HEK293 (cell line): ENCODE measurements around the gene RNASEH1.

Source experiments
- HOXA7 ChIP-seq: sonication (generic); formaldehyde crosslinking; IDR thresholded peaks from 2 replicates; pipeline ENCODE4 v1.8.1; 2022; ENCODE audit warnings: missing genetic modification reagents, borderline replicate concordance
- RBAK ChIP-seq: fragments of 450-650 bp; formaldehyde crosslinking; IDR thresholded peaks from 2 replicates; pipeline ENCODE4 v1.5.1; 2016; ENCODE audit warnings: missing biosample characterization, missing genetic modification characterization
- ZBTB8A ChIP-seq: fragments of 450-650 bp; formaldehyde crosslinking; IDR thresholded peaks from 2 replicates; pipeline ENCODE4 v1.5.1; 2016; ENCODE audit warnings: missing biosample characterization, missing genetic modification characterization
- ZNF221 ChIP-seq: fragments of 450-650 bp; formaldehyde crosslinking; IDR thresholded peaks from 2 replicates; pipeline ENCODE4 v1.5.1; 2017; ENCODE audit warnings: missing biosample characterization, missing genetic modification characterization, borderline replicate concordance
- ZNF239 ChIP-seq: fragments of 450-650 bp; formaldehyde crosslinking; IDR thresholded peaks from 2 replicates; pipeline ENCODE4 v1.5.1; 2016; ENCODE audit warnings: missing biosample characterization, missing genetic modification characterization
- TF ChIP-seq, protein P1 (sequence below): fragments of 450-650 bp; formaldehyde crosslinking; IDR thresholded peaks from 2 replicates; pipeline ENCODE4 v1.5.1; 2016; ENCODE audit warnings: missing biosample characterization, missing genetic modification characterization
- TF ChIP-seq, protein P2 (sequence below): fragments of 450-650 bp; formaldehyde crosslinking; IDR thresholded peaks from 2 replicates; pipeline ENCODE4 v1.5.1; 2016; ENCODE audit warnings: missing biosample characterization, missing genetic modification characterization

DNA sequence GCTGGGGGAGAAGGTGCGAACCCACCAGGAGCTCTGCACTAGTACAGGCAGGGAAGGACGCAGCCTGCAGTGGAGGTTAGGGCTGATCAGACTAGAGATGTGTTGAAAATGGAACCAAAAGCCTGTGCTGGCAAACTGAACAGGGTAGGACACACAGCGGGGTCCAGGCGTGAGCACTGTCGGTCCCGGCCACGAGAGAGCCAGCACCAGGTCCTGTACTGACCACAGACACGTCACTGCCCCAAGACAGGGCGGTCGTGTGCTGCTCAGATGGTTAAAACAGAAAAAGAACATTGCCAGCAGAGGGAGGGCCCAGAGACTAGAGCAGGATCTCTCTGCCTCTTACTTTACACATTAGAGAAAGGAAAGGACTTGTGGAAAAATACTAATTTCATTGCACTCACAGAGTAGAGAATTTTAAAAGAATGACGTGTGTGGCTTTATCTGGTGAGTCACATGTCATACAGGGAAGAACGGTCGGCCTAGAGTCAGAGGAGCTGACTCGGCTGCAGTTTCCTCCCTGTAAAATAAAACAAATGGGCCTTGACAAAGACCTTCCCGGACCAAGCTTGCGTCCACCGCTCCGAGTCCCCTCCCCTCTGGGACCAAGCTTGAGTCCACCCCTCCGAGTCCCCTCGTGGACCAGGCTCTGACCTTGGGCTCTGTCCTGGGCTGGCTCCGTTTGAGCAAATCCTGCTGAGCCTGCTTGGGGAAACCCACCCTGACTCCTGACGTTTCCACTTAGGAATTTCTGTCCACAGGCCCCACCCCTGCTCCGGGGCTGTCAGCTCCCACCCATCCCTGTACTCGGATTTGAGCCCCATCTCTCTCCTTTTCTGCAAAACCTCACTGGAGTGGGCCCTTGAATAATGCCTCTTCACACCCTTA lies 22.1 kb downstream of the RNASEH1 start:
- TF ChIP-seq, protein P1, sequence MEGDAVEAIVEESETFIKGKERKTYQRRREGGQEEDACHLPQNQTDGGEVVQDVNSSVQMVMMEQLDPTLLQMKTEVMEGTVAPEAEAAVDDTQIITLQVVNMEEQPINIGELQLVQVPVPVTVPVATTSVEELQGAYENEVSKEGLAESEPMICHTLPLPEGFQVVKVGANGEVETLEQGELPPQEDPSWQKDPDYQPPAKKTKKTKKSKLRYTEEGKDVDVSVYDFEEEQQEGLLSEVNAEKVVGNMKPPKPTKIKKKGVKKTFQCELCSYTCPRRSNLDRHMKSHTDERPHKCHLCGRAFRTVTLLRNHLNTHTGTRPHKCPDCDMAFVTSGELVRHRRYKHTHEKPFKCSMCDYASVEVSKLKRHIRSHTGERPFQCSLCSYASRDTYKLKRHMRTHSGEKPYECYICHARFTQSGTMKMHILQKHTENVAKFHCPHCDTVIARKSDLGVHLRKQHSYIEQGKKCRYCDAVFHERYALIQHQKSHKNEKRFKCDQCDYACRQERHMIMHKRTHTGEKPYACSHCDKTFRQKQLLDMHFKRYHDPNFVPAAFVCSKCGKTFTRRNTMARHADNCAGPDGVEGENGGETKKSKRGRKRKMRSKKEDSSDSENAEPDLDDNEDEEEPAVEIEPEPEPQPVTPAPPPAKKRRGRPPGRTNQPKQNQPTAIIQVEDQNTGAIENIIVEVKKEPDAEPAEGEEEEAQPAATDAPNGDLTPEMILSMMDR (tag by site-specific recombination) = no peak
- TF ChIP-seq ZNF239 (tag by site-specific recombination) (no peak), ZNF221 (tag by site-specific recombination) (no peak), ZBTB8A (no peak), RBAK (no peak), HOXA7 (CRISPR knock-in tag) (no peak)
- TF ChIP-seq, protein P2, sequence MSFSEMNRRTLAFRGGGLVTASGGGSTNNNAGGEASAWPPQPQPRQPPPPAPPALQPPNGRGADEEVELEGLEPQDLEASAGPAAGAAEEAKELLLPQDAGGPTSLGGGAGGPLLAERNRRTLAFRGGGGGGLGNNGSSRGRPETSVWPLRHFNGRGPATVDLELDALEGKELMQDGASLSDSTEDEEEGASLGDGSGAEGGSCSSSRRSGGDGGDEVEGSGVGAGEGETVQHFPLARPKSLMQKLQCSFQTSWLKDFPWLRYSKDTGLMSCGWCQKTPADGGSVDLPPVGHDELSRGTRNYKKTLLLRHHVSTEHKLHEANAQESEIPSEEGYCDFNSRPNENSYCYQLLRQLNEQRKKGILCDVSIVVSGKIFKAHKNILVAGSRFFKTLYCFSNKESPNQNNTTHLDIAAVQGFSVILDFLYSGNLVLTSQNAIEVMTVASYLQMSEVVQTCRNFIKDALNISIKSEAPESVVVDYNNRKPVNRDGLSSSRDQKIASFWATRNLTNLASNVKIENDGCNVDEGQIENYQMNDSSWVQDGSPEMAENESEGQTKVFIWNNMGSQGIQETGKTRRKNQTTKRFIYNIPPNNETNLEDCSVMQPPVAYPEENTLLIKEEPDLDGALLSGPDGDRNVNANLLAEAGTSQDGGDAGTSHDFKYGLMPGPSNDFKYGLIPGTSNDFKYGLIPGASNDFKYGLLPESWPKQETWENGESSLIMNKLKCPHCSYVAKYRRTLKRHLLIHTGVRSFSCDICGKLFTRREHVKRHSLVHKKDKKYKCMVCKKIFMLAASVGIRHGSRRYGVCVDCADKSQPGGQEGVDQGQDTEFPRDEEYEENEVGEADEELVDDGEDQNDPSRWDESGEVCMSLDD (tag by site-specific recombination) = no peak
